ENCODE results near the gene ARID2. TPM values are rescaled to one million over a fixed set of nuclear protein-coding genes. Genes with fewer than 3 reads are reported as not detected.

The ARID2 gene
- total and polyA plus RNA-seq, 3 experiments from 2014 or later = 12.9 to 26.7 (median 25.5) TPM

DNA sequence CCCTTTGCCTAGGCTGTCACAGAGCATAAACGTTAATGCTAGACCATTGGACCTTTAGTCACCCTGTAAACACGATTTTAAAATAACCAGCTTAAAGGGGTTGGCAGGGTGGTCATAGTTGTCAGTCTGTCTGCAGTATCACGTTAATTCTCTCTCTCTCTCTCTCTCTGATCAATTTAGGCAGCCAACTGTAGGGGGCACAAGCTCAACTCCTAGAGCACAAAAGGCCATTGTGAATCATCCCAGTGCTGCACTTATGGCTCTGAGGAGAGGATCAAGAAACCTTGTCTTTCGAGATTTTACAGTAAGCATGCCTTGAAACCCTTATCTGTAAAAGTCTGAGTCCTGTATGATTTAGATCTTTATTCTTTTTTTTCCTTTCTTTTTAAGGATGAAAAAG lies 163.7 kb downstream of the ARID2 start:
- no peak overlapping the region for H3K4me3 Mint-ChIP-seq
- Histone ChIP-seq H3K36me3 (ENCODE audit: insufficient read depth, low read length) (peaks cover 6% of the 10 kb centered on the region), H3K4me1 (ENCODE audit: insufficient read depth, low read length) (peaks cover 9% of the 10 kb centered on the region), H3K9me3 (ENCODE audit: low read length) (no peaks in the 10 kb centered on the region), H3K27me3 (ENCODE audit: insufficient read depth, low read length, poor library complexity, severe bottlenecking) (no peaks in the 10 kb centered on the region), H3K4me3 (ENCODE audit: low read length) (no peak overlapping the region), H3K27ac (ENCODE audit: low read depth, low read length) (no peak overlapping the region)
- no peak overlapping the region for H3K27ac Mint-ChIP-seq
- peaks cover 12 to 35% (median 17%) of the 10 kb centered on the region in 3 donors for H3K4me1 Mint-ChIP-seq
- CTCF ChIA-PET = no interaction called here
- peaks cover 0 to 1% (median 0%) of the 10 kb centered on the region in 5 donors for H3K9me3 Mint-ChIP-seq
- peaks cover 24 to 63% (median 32%) of the 10 kb centered on the region in 3 donors for H3K36me3 Mint-ChIP-seq
- H3K27me3 Mint-ChIP-seq = no peaks in the 10 kb centered on the region
- POLR2A ChIA-PET = interaction anchor here (0.6 kb wide), 1 partner anchor 15 kb away, joined by 3 read pairs; no protein-coding TSS in a partner anchor
- no peak for DNase-seq

DNA sequence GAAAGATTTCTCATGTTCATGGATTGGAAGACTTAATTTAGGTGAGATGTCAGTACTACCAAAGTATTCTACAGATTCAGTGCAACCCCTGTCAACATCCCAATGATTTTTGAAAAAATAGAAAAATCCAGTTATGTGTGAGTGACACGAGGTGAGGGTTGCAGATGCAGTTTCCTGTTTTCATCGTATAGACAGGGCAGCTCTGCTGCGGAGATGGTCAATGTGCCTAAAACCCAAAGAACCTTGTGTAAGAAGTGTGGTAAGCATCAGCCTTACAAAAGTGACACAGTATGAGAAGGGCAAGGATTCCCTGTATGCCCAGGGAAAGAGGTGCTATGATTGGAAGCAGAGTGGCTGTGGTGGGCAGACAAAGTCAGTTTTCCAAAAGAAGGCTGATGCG lies 166.5 kb downstream of the ARID2 start:
- no peak for DNase-seq
- Histone ChIP-seq H3K9me3 (ENCODE audit: low read length) (no peaks in the 10 kb centered on the region), H3K36me3 (ENCODE audit: insufficient read depth, low read length) (peaks cover 6% of the 10 kb centered on the region), H3K27me3 (ENCODE audit: insufficient read depth, low read length, poor library complexity, severe bottlenecking) (no peaks in the 10 kb centered on the region), H3K4me1 (ENCODE audit: insufficient read depth, low read length) (peaks cover 9% of the 10 kb centered on the region), H3K27ac (ENCODE audit: low read depth, low read length) (no peak overlapping the region), H3K4me3 (ENCODE audit: low read length) (no peak overlapping the region)
- Mint-ChIP-seq H3K9me3 (peaks cover 0 to 1% (median 0%) of the 10 kb centered on the region in 5 donors), H3K36me3 (peaks cover 32 to 73% (median 38%) of the 10 kb centered on the region in 3 donors), H3K4me1 (peaks cover 12 to 32% (median 17%) of the 10 kb centered on the region in 3 donors), H3K27me3 (no peaks in the 10 kb centered on the region), H3K4me3 (no peak overlapping the region), H3K27ac (peak overlapping the region in 1 of 8 donors; percentile 37)
- POLR2A ChIA-PET = no interaction called here
- CTCF ChIA-PET = no interaction called here

DNA sequence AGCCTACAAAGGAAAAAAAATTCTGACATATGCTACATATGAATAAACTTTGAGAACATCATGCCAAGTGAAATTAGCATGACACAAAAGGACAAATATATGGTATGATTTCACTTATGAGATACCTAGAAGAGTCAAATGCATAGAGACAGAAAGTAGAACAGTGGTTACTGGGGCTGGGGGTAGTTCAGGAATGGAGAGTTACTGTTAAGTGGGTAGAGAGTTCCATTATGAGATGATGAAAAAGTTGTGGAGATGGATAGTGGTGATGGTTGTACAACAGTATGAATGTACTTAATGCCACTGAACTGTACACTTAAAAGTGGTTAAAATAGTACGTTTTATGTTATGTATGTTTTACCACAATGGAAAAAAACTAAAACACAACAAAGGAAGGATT lies 168.6 kb downstream of the ARID2 start:
- H3K36me3 Mint-ChIP-seq = peaks cover 32 to 60% (median 35%) of the 10 kb centered on the region in 3 donors
- H3K27ac Mint-ChIP-seq = peak overlapping the region in 2 of 8 donors; percentile 24 to 68
- no peaks in the 10 kb centered on the region for H3K27me3 Mint-ChIP-seq
- H3K4me1 ChIP-seq (ENCODE audit: insufficient read depth, low read length) = no peaks in the 10 kb centered on the region
- H3K4me1 Mint-ChIP-seq = peaks cover 0 to 17% (median 6%) of the 10 kb centered on the region in 3 donors
- no peak overlapping the region for H3K27ac ChIP-seq (ENCODE audit: low read depth, low read length)
- peaks cover 4% of the 10 kb centered on the region for H3K36me3 ChIP-seq (ENCODE audit: insufficient read depth, low read length)
- no peaks in the 10 kb centered on the region for H3K27me3 ChIP-seq (ENCODE audit: insufficient read depth, low read length, poor library complexity, severe bottlenecking)
- H3K4me3 ChIP-seq (ENCODE audit: low read length) = no peak overlapping the region
- ChIA-PET POLR2A (no interaction called here), CTCF (interaction anchor here (1.3 kb wide), 1 partner anchor 15 kb away, joined by 3 read pairs; no protein-coding TSS in a partner anchor)
- no peak overlapping the region for H3K4me3 Mint-ChIP-seq
- no peak for DNase-seq
- H3K9me3 ChIP-seq (ENCODE audit: low read length) = no peaks in the 10 kb centered on the region
- peaks cover 0 to 1% (median 0%) of the 10 kb centered on the region in 5 donors for H3K9me3 Mint-ChIP-seq

DNA sequence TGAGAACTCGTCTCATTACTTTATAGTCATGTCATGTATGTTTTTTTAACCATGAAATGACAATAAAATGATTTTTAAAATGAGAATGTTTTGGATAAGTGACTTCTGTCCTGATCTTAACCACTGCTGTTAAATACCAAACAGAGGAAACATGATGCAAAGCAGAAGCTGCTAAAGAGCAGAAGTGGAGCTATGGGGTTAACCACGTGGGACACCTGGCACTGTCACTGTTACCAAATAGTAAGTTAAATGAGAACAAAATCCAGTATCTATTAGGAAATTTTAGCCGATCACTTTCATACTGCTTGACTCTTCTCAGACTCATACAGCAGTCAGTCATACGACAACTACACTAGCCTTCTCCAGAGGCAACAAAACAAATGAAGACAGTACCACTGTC lies 178.4 kb downstream of the ARID2 start:
- H3K27ac Mint-ChIP-seq = no peak overlapping the region

DNA sequence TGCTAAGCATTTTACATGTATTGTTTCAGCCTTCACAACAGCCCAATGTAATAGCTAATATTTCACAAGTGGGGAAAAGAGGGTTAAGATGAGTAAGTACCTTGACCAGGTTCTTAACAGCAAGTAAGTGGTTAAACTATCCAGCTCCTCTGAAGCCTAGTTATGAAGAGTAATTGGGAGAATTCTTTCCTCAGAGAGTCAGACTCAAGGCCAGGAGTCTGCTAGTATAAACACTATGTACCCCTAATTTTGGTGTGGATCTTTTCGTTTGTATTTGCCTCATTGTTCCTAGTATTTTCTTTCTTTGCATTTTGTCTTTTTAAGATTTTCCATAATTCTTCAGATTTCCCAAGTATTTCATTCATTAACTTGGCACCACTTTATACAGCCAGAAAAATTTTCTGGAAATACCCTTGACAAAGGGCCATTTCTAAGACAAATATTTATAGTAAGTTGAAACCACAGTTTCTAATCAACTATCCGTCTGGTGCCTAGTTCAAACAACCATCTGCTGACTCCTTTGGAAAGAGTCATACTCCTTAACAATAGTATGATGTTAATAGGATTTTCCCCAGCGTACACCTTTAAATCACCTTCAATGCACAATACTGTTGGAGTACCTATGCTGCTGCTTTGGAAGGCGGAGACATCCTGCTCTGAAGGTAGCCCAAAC lies 179.7 kb downstream of the ARID2 start:
- H3K27ac Mint-ChIP-seq = no peak overlapping the region
- H3K36me3 Mint-ChIP-seq = peaks cover 6 to 32% (median 10%) of the 10 kb centered on the region in 3 donors
- H3K27me3 Mint-ChIP-seq = no peaks in the 10 kb centered on the region
- Histone ChIP-seq H3K36me3 (ENCODE audit: insufficient read depth, low read length) (peaks cover under 1% of the 10 kb centered on the region), H3K27ac (ENCODE audit: low read depth, low read length) (no peak overlapping the region), H3K9me3 (ENCODE audit: low read length) (no peaks in the 10 kb centered on the region), H3K4me1 (ENCODE audit: insufficient read depth, low read length) (no peaks in the 10 kb centered on the region), H3K4me3 (ENCODE audit: low read length) (no peak overlapping the region), H3K27me3 (ENCODE audit: insufficient read depth, low read length, poor library complexity, severe bottlenecking) (no peaks in the 10 kb centered on the region)
- H3K9me3 Mint-ChIP-seq = no peaks in the 10 kb centered on the region
- no peak for DNase-seq
- CTCF ChIA-PET = no interaction called here
- no peaks in the 10 kb centered on the region for H3K4me1 Mint-ChIP-seq
- no peak overlapping the region for H3K4me3 Mint-ChIP-seq
- POLR2A ChIA-PET = no interaction called here

More for the DNA sequence above, 178.4 kb downstream of the ARID2 start:
- ChIA-PET CTCF (no interaction called here), POLR2A (no interaction called here)
- H3K4me3 ChIP-seq (ENCODE audit: low read length) = no peak overlapping the region
- peaks cover 4% of the 10 kb centered on the region for H3K36me3 ChIP-seq (ENCODE audit: insufficient read depth, low read length)
- H3K4me1 Mint-ChIP-seq = no peaks in the 10 kb centered on the region
- DNase-seq = no peak
- H3K27me3 Mint-ChIP-seq = no peaks in the 10 kb centered on the region
- no peak overlapping the region for H3K4me3 Mint-ChIP-seq
- H3K27ac ChIP-seq (ENCODE audit: low read depth, low read length) = no peak overlapping the region
- no peaks in the 10 kb centered on the region for H3K4me1 ChIP-seq (ENCODE audit: insufficient read depth, low read length)
- peaks cover 6 to 41% (median 10%) of the 10 kb centered on the region in 3 donors for H3K36me3 Mint-ChIP-seq
- H3K9me3 ChIP-seq (ENCODE audit: low read length) = no peaks in the 10 kb centered on the region
- H3K9me3 Mint-ChIP-seq = no peaks in the 10 kb centered on the region
- H3K27me3 ChIP-seq (ENCODE audit: insufficient read depth, low read length, poor library complexity, severe bottlenecking) = no peaks in the 10 kb centered on the region

DNA sequence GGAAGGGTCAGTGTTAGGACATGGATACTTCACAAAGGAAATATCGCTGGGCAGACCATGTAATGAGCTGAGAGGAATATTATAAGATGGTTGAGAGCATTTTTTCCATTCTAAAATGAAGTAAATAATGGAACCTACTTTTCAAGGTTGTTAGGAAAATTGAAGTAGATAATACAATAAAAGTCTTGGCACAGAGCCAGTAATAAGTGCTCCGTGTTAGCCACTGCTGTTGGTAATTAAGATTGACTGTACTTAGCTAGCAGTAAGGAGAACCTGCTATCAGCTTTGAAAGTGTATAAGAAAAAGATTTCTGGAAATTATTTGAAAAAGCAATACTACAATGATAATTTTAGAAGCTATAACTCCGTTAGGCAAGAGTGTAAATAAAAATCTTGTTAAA lies 183.3 kb downstream of the ARID2 start:
- Mint-ChIP-seq H3K4me3 (no peak overlapping the region), H3K36me3 (peaks cover 0 to 16% (median 5%) of the 10 kb centered on the region in 3 donors), H3K27me3 (no peaks in the 10 kb centered on the region), H3K4me1 (peaks cover 0 to 7% (median 1%) of the 10 kb centered on the region in 3 donors), H3K9me3 (no peaks in the 10 kb centered on the region), H3K27ac (no peak overlapping the region)
- Histone ChIP-seq H3K4me3 (ENCODE audit: low read length) (no peak overlapping the region), H3K9me3 (ENCODE audit: low read length) (no peaks in the 10 kb centered on the region), H3K27ac (ENCODE audit: low read depth, low read length) (no peak overlapping the region), H3K4me1 (ENCODE audit: insufficient read depth, low read length) (no peaks in the 10 kb centered on the region), H3K36me3 (ENCODE audit: insufficient read depth, low read length) (no peaks in the 10 kb centered on the region), H3K27me3 (ENCODE audit: insufficient read depth, low read length, poor library complexity, severe bottlenecking) (no peaks in the 10 kb centered on the region)
- ChIA-PET POLR2A (no interaction called here), CTCF (interaction anchor here (1.6 kb wide), 1 partner anchor 15 kb away, joined by 3 read pairs; no protein-coding TSS in a partner anchor)
- DNase-seq = no peak

DNA sequence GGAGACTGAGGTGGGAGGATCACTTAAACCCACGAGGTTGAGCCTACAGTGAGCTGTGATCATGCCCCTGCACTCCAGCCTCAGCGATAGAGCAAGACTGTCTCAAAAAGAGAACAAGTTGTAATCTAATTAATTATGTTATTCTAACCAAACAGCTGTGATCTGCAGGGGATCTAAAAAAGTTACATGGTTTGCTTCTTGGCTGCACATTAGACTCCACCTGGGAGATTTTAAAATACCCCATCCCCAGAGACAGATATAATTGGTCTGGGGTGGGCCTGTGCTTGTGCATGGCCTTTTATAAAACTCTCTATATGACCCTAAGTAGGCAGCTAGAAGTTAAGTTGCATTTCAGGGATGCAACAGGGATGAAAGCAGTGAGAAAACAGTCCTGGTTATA lies 184.1 kb downstream of the ARID2 start:
- no peaks in the 10 kb centered on the region for H3K27me3 Mint-ChIP-seq
- ChIA-PET POLR2A (interaction anchor here (0.6 kb wide), 1 partner anchor 75 kb away, joined by 4 read pairs; no protein-coding TSS in a partner anchor), CTCF (interaction anchor here (1.6 kb wide), 1 partner anchor 16 kb away, joined by 3 read pairs; no protein-coding TSS in a partner anchor)
- no peaks in the 10 kb centered on the region for H3K4me1 ChIP-seq (ENCODE audit: insufficient read depth, low read length)
- H3K27ac Mint-ChIP-seq = no peak overlapping the region
- no peaks in the 10 kb centered on the region for H3K9me3 ChIP-seq (ENCODE audit: low read length)
- H3K4me3 Mint-ChIP-seq = no peak overlapping the region
- no peak for DNase-seq
- H3K27me3 ChIP-seq (ENCODE audit: insufficient read depth, low read length, poor library complexity, severe bottlenecking) = no peaks in the 10 kb centered on the region
- no peaks in the 10 kb centered on the region for H3K36me3 ChIP-seq (ENCODE audit: insufficient read depth, low read length)
- H3K27ac ChIP-seq (ENCODE audit: low read depth, low read length) = no peak overlapping the region
- H3K36me3 Mint-ChIP-seq = peaks cover 0 to 13% (median 5%) of the 10 kb centered on the region in 3 donors
- no peak overlapping the region for H3K4me3 ChIP-seq (ENCODE audit: low read length)
- H3K9me3 Mint-ChIP-seq = no peaks in the 10 kb centered on the region
- H3K4me1 Mint-ChIP-seq = peaks cover 0 to 7% (median 1%) of the 10 kb centered on the region in 3 donors

DNA sequence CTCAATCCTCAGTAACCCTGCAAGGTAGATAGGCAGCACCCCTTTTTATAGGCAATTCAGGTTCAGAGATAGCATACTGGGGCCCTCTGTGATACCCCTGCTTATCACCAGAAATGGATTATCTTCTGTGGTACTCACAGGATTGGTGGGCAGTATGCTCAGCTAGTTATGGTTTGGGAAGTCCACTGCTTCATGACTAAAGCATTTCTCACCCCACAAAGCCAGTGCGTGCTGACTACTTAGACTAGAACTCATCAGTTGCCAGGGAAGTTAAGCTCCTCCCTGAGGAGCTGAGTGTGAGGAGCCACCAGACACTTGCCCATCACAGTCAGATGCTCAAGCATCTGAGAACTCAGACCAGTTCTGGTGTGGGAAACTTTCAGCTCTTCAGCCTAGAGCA lies 184.6 kb downstream of the ARID2 start:
- no peaks in the 10 kb centered on the region for H3K36me3 ChIP-seq (ENCODE audit: insufficient read depth, low read length)
- no peak overlapping the region for H3K4me3 Mint-ChIP-seq

More for the DNA sequence above, 184.6 kb downstream of the ARID2 start:
- CTCF ChIA-PET = interaction anchor here (1.6 kb wide), 1 partner anchor 16 kb away, joined by 3 read pairs; no protein-coding TSS in a partner anchor
- H3K27ac ChIP-seq (ENCODE audit: low read depth, low read length) = no peak overlapping the region
- POLR2A ChIA-PET = no interaction called here
- Mint-ChIP-seq H3K27ac (no peak overlapping the region), H3K4me1 (peaks cover 0 to 7% (median 1%) of the 10 kb centered on the region in 3 donors), H3K27me3 (no peaks in the 10 kb centered on the region), H3K9me3 (no peaks in the 10 kb centered on the region), H3K36me3 (peaks cover 0 to 10% (median 3%) of the 10 kb centered on the region in 3 donors)
- H3K27me3 ChIP-seq (ENCODE audit: insufficient read depth, low read length, poor library complexity, severe bottlenecking) = no peaks in the 10 kb centered on the region
- no peak for DNase-seq
- H3K4me3 ChIP-seq (ENCODE audit: low read length) = no peak overlapping the region
- no peaks in the 10 kb centered on the region for H3K9me3 ChIP-seq (ENCODE audit: low read length)
- no peaks in the 10 kb centered on the region for H3K4me1 ChIP-seq (ENCODE audit: insufficient read depth, low read length)
